ENCODE data around the gene ABLIM3.

GRCh38 chr5:149174847-149175234 lies 33.5 kb downstream of the ABLIM3 start:
- TF ChIP-seq CTCF (IDR thresholded peaks at IDR 0.05 in 2 of 3, conservative IDR thresholded peaks at IDR 0.05 in 1 of 3; ENCODE audit: borderline replicate concordance in 1 of 3, insufficient read depth in 1 of 3, low read depth in 2 of 3, low read length in 2 of 3): no peak
- no peak for TF ChIP-seq JUND (IDR thresholded peaks at IDR 0.05)
- TF ChIP-seq POLR2AphosphoS5 (IDR thresholded peaks at IDR 0.05; ENCODE audit: low read depth, low read length): no peak
- no peak for TF ChIP-seq FOSL1 (IDR thresholded peaks at IDR 0.05; ENCODE audit: low read depth)
- no peak for TF ChIP-seq REST (IDR thresholded peaks at IDR 0.05; ENCODE audit: low read depth)
- no peak for TF ChIP-seq ZNF274 (IDR thresholded peaks at IDR 0.05; ENCODE audit: low read depth, low read length)
- no peak for TF ChIP-seq EZH2 (IDR thresholded peaks at IDR 0.05)
- no peak for TF ChIP-seq POLR2A (IDR thresholded peaks at IDR 0.05; ENCODE audit: borderline replicate concordance, extremely low read depth, insufficient read depth, insufficient read length)
- TF ChIP-seq SP1 (IDR thresholded peaks at IDR 0.05; ENCODE audit: low read depth): no peak
- no peak for TF ChIP-seq ZFX (IDR thresholded peaks at IDR 0.05)

Data from HCT116 (cell line).